SU-DHL-6 (cell line): ENCODE results near the gene IL36B.

Experiments
- H2AFZ ChIP-seq: fragments of 200-600 bp; sonication (generic); 2 replicates; pipeline ENCODE4 v1.6.1; 2014; ENCODE audit warnings: low read depth, mild to moderate bottlenecking, moderate library complexity, mixed read lengths, antibody characterized with exemption, low read length; ENCODE audit not compliant: severe bottlenecking
- H3F3A ChIP-seq: fragments of 200-600 bp; shearing (Covaris generic); 2 replicates; pipeline ENCODE4 v1.6.0; 2016; ENCODE audit warnings: antibody characterized with exemption, mild to moderate bottlenecking; ENCODE audit not compliant: insufficient read depth
- H3K27ac ChIP-seq: fragments of 200-600 bp; sonication (generic); 2 replicates; pipeline ENCODE4 v1.5.1; 2016; ENCODE audit warnings: low read depth, mild to moderate bottlenecking, low read length, moderate library complexity, mixed read lengths
- H3K27me3 ChIP-seq: fragments of 200-600 bp; sonication (generic), shearing (Covaris generic); 2 replicates; pipeline ENCODE4 v1.6.0; 2014; ENCODE audit warnings: mild to moderate bottlenecking, low read length
- H3K36me3 ChIP-seq: fragments of 200-600 bp; sonication (generic); 2 replicates; pipeline ENCODE4 v1.6.1; 2014; ENCODE audit warnings: mild to moderate bottlenecking, low read length, mixed read lengths
- H3K4me2 ChIP-seq: fragments of 300-600, 200-600 bp; shearing (Covaris generic), sonication (generic); 2 replicates; pipeline ENCODE4 v1.6.0; 2014; ENCODE audit warnings: low read length, low read depth, mild to moderate bottlenecking; ENCODE audit not compliant: poor library complexity, severe bottlenecking
- H3K4me3 ChIP-seq: fragments of 200-600 bp; sonication (generic); 2 replicates; pipeline ENCODE4 v1.5.1; 2014; ENCODE audit warnings: antibody characterized with exemption, low read length, mild to moderate bottlenecking, mixed read lengths; ENCODE audit not compliant: insufficient read depth, poor library complexity, severe bottlenecking
- H3K79me2 ChIP-seq: fragments of 200-600 bp; sonication (generic); 2 replicates; pipeline ENCODE4 v1.6.1; 2014; ENCODE audit warnings: mild to moderate bottlenecking, low read length, moderate library complexity; ENCODE audit not compliant: insufficient read depth
- H3K9ac ChIP-seq: fragments of 200-600 bp; sonication (generic); 2 replicates; pipeline ENCODE4 v1.7.0; 2014; ENCODE audit warnings: mild to moderate bottlenecking, low read length
- H3K9me2 ChIP-seq: fragments of 200-600 bp; sonication (generic); replicated peaks from 2 replicates; pipeline ENCODE4 v1.6.1; 2014; ENCODE audit warnings: low read length; ENCODE audit not compliant: insufficient read depth
- H3K9me3 ChIP-seq: fragments of 200-600 bp; sonication (generic); 2 replicates; pipeline ENCODE4 v1.6.1; 2014; ENCODE audit warnings: low read length, mixed read lengths; ENCODE audit not compliant: insufficient read depth
- H4K20me1 ChIP-seq: fragments of 200-600 bp; sonication (generic); 2 replicates; pipeline ENCODE4 v1.6.1; 2014; ENCODE audit warnings: low read depth, mild to moderate bottlenecking, antibody characterized with exemption, low read length, moderate library complexity, mixed read lengths
- CTCF ChIP-seq: fragments of 200-600 bp; sonication (generic); IDR thresholded peaks from one replicate; pipeline ENCODE4 v1.5.1; 2017; ENCODE audit warnings: antibody characterized with exemption, mild to moderate bottlenecking, low read length, moderate library complexity; ENCODE audit not compliant: insufficient read depth, poor library complexity, severe bottlenecking
- EZH2phosphoT487 ChIP-seq: fragments of 200-600 bp; sonication (generic), shearing (Covaris generic); conservative IDR thresholded peaks from 2 replicates; pipeline ENCODE4 v1.6.1; 2018; ENCODE audit warnings: mild to moderate bottlenecking, antibody characterized with exemption, low read length, moderate library complexity, mixed read lengths

The IL36B gene

GRCh38 chr2:113067681-113068080 lies 15.0 kb upstream of the IL36B start, which contains the start of gene IL1F10:
IL1F10 (plus strand) TSS chr2:113067970; CDS start chr2:113072739, 4,769 bp downstream.
- H3K27ac ChIP-seq = no peak within 1 kb of the TSS
- H3K79me2 ChIP-seq = no peaks in the 10 kb centered on the region
- TF ChIP-seq CTCF = no peak
- TF ChIP-seq EZH2phosphoT487 = no peak
- H3K4me2 ChIP-seq = no peak within 1 kb of the TSS
- H3K9me2 ChIP-seq = no peaks in the 10 kb centered on the region
- no peaks in the 10 kb centered on the region for H3K27me3 ChIP-seq
- no peaks in the 10 kb centered on the region for H3K9me3 ChIP-seq
- H4K20me1 ChIP-seq = no peaks in the 10 kb centered on the region
- H2AFZ ChIP-seq = no peak within 1 kb of the TSS
- H3K9ac ChIP-seq = no peak within 1 kb of the TSS
- H3K36me3 ChIP-seq = no peaks in the 10 kb centered on the region
- H3K4me3 ChIP-seq = no peak within 1 kb of the TSS
- no peaks in the 10 kb centered on the region for H3F3A ChIP-seq

- H3K4me3 ChIP-seq = no peak overlapping the region
- H3K27me3 ChIP-seq = no peaks in the 10 kb centered on the region
- H3K9me3 ChIP-seq = no peaks in the 10 kb centered on the region
- H3K27ac ChIP-seq = no peak overlapping the region
- H2AFZ ChIP-seq = no peak overlapping the region
- no peaks in the 10 kb centered on the region for H3K36me3 ChIP-seq
- H3K9ac ChIP-seq = no peak overlapping the region
- H3K79me2 ChIP-seq = no peaks in the 10 kb centered on the region
- no peaks in the 10 kb centered on the region for H3K9me2 ChIP-seq
- no peaks in the 10 kb centered on the region for H4K20me1 ChIP-seq
- TF ChIP-seq CTCF (no peak), EZH2phosphoT487 (no peak)
- H3F3A ChIP-seq = no peaks in the 10 kb centered on the region
- H3K4me2 ChIP-seq = no peak overlapping the region
These were observed 12.2 kb upstream of the IL36B start for GRCh38 chr2:113064898-113065297.

GRCh38 chr2:113064281-113064680 lies 11.6 kb upstream of the IL36B start:
- H3K9me2 ChIP-seq = no peaks in the 10 kb centered on the region
- H3K27ac ChIP-seq = no peak overlapping the region
- no peaks in the 10 kb centered on the region for H3F3A ChIP-seq
- no peak overlapping the region for H3K9ac ChIP-seq
- H3K27me3 ChIP-seq = no peaks in the 10 kb centered on the region
- H3K36me3 ChIP-seq = no peaks in the 10 kb centered on the region
- no peak for TF ChIP-seq CTCF
- no peak for TF ChIP-seq EZH2phosphoT487
- no peak overlapping the region for H3K4me3 ChIP-seq
- no peaks in the 10 kb centered on the region for H3K9me3 ChIP-seq
- no peaks in the 10 kb centered on the region for H3K79me2 ChIP-seq
- no peak overlapping the region for H3K4me2 ChIP-seq
- H4K20me1 ChIP-seq = no peaks in the 10 kb centered on the region
- no peak overlapping the region for H2AFZ ChIP-seq
